SK-N-SH (cell line): ENCODE data around the gene PLPP6. TPM values are rescaled to one million over a fixed set of nuclear protein-coding genes. Genes with fewer than 3 reads are reported as not detected.

Source experiments
- CTCF ChIA-PET: fragments of 300-600, 350-600 bp; formaldehyde crosslinking; extraction: SDS; loops from one replicate; lab custom pipeline; 2021; lab: Yijun Ruan, JAX
- POLR2A ChIA-PET: fragments of 350-600 bp; sonication (Branson Sonifier 250); formaldehyde crosslinking; extraction: SDS; loops from one replicate; lab custom pipeline; 2020; ENCODE audit warnings: antibody characterized with exemption, inconsistent platforms; lab: Yijun Ruan, JAX
- DNase-seq: peaks from one replicate; pipeline ENCODE4 v3.0.0; 2012
- H2AFZ ChIP-seq: fragments of 200-600 bp; sonication (generic); 2 replicates; pipeline ENCODE4 v1.8.1; 2016; ENCODE audit warnings: antibody characterized with exemption, mild to moderate bottlenecking, low read depth
- H3F3A ChIP-seq: fragments of 200-600 bp; sonication (generic); replicated peaks from 2 replicates; pipeline ENCODE3; 2016; ENCODE audit warnings: antibody characterized with exemption, mild to moderate bottlenecking; ENCODE audit not compliant: insufficient read depth
- H3K27ac ChIP-seq, 2 experiments: fragments of 200-500 bp in 1 of 2; fragments of 200-600 bp in 1 of 2; sonication (Bioruptor generic) in 1 of 2; sonication (generic), shearing (Covaris generic) in 1 of 2; 2 replicates each; pipeline versions ENCODE4 v1.5.1 to v1.6.1; 2014 to 2016; ENCODE audit warnings: low read depth in 2 of 2, inconsistent platforms in 1 of 2, low read length in 1 of 2, mild to moderate bottlenecking in 1 of 2, mixed read lengths in 1 of 2
- H3K27me3 ChIP-seq: fragments of 200-600 bp; sonication (generic), shearing (Covaris generic); 2 replicates; pipeline ENCODE4 v1.6.1; 2016; ENCODE audit warnings: mixed run types; ENCODE audit not compliant: insufficient read depth
- H3K36me3 ChIP-seq, 2 experiments: fragments of 200-500 bp in 1 of 2; fragments of 200-600 bp in 1 of 2; sonication (Bioruptor generic) in 1 of 2; sonication (generic) in 1 of 2; replicated peaks in 1 of 2; 2 replicates each; pipeline versions ENCODE3 to v1.5.1; 2014 to 2016; ENCODE audit warnings: low read length in 1 of 2, mild to moderate bottlenecking in 1 of 2; ENCODE audit not compliant: insufficient read depth in 2 of 2, control insufficient read depth in 1 of 2
- H3K4me1 ChIP-seq, 2 experiments: fragments of 200-500 bp in 1 of 2; fragments of 200-600 bp in 1 of 2; sonication (Bioruptor generic) in 1 of 2; sonication (generic), shearing (Covaris generic) in 1 of 2; 2 replicates each; pipeline versions ENCODE4 v1.5.1 to v1.6.1; 2014 to 2016; ENCODE audit warnings: low read depth in 1 of 2, low read length in 1 of 2, mixed run types in 1 of 2; ENCODE audit not compliant: insufficient read depth in 2 of 2, control insufficient read depth in 1 of 2
- H3K4me2 ChIP-seq: fragments of 200-600 bp; sonication (generic), shearing (Covaris generic); 2 replicates; pipeline ENCODE4 v1.6.1; 2017; ENCODE audit warnings: mixed run types
- H3K4me3 ChIP-seq, 2 experiments: fragments of 200-500 bp in 1 of 2; fragments of 200-600 bp in 1 of 2; sonication (Bioruptor generic) in 1 of 2; sonication (generic), shearing (Covaris generic) in 1 of 2; 2 replicates each; pipeline versions ENCODE4 v1.5.1 to v1.8.1; 2014 to 2016; ENCODE audit warnings: low read depth in 2 of 2, inconsistent platforms in 1 of 2, low read length in 1 of 2, mild to moderate bottlenecking in 1 of 2, mixed read lengths in 1 of 2, moderate library complexity in 1 of 2
- H3K79me2 ChIP-seq: fragments of 200-600 bp; sonication (generic); 2 replicates; pipeline ENCODE4 v1.8.1; 2017; ENCODE audit warnings: mild to moderate bottlenecking; ENCODE audit not compliant: insufficient read depth
- H3K9ac ChIP-seq: fragments of 200-600 bp; sonication (generic); 2 replicates; pipeline ENCODE4 v1.6.1; 2017; ENCODE audit warnings: mixed run types
- H3K9me2 ChIP-seq: fragments of 200-600 bp; sonication (generic); 2 replicates; pipeline ENCODE4 v1.6.1; 2017; ENCODE audit warnings: mixed run types
- H3K9me3 ChIP-seq: fragments of 200-600 bp; sonication (generic); 2 replicates; pipeline ENCODE4 v1.6.1; 2017; ENCODE audit warnings: mixed run types, mild to moderate bottlenecking, moderate library complexity
- H4K20me1 ChIP-seq: fragments of 200-600 bp; sonication (generic); 2 replicates; pipeline ENCODE4 v1.6.1; 2017; ENCODE audit warnings: mild to moderate bottlenecking, mixed run types; ENCODE audit not compliant: insufficient read depth
- CHD2 ChIP-seq: fragments of 150-350 bp; IDR thresholded peaks from 2 replicates; pipeline ENCODE4 v1.6.1; 2018; ENCODE audit warnings: low read length; ENCODE audit not compliant: partially characterized antibody
- ELF1 ChIP-seq: IDR thresholded peaks from 2 replicates; pipeline ENCODE4 v1.4.0; 2012
- EP300 ChIP-seq, 2 experiments: IDR thresholded peaks; 2 replicates each; pipeline versions ENCODE4 v1.4.0 to v1.6.1; 2012; ENCODE audit warnings: borderline replicate concordance in 1 of 2, low read depth in 1 of 2, low read length in 1 of 2
- FOXJ3 ChIP-seq: sonication (generic); formaldehyde crosslinking; IDR thresholded peaks from 2 replicates; pipeline ENCODE4 v1.5.1; 2020; ENCODE audit warnings: mild to moderate bottlenecking, missing genetic modification reagents
- GABPA ChIP-seq: IDR thresholded peaks from 2 replicates; pipeline ENCODE4 v1.4.0; 2012; ENCODE audit warnings: low read depth, mild to moderate bottlenecking
- GATA2 ChIP-seq: sonication (generic); formaldehyde crosslinking; IDR thresholded peaks from 2 replicates; pipeline ENCODE4 v1.5.0; 2020; ENCODE audit warnings: mild to moderate bottlenecking, missing genetic modification reagents
- MXI1 ChIP-seq: IDR thresholded peaks from 2 replicates; pipeline ENCODE4 v1.6.1; 2012; ENCODE audit warnings: mild to moderate bottlenecking, low read depth, low read length, improper control_type of control experiment
- NFIC ChIP-seq: IDR thresholded peaks from 2 replicates; pipeline ENCODE4 v1.4.0; 2012; ENCODE audit warnings: borderline replicate concordance
- NRF1 ChIP-seq: IDR thresholded peaks from 2 replicates; pipeline ENCODE4 v1.6.1; 2012; ENCODE audit warnings: low read depth, mild to moderate bottlenecking, low read length
- POLR2AphosphoS5 ChIP-seq: IDR thresholded peaks from 2 replicates; pipeline ENCODE4 v1.6.1; 2012; ENCODE audit warnings: low read depth, low read length
- REST ChIP-seq: IDR thresholded peaks from 2 replicates; pipeline ENCODE4 v1.6.1; 2012; ENCODE audit warnings: mild to moderate bottlenecking, low read depth, low read length, moderate library complexity
- RFX5 ChIP-seq: IDR thresholded peaks from 2 replicates; pipeline ENCODE4 v1.6.1; 2012; ENCODE audit warnings: mild to moderate bottlenecking, improper control_type of control experiment, low read length
- SIN3A ChIP-seq: IDR thresholded peaks from 2 replicates; pipeline ENCODE4 v1.6.1; 2012; ENCODE audit warnings: low read depth, mild to moderate bottlenecking, low read length, moderate library complexity, borderline replicate concordance
- TAF1 ChIP-seq: IDR thresholded peaks from 2 replicates; pipeline ENCODE4 v1.6.1; 2012; ENCODE audit warnings: low read depth, mild to moderate bottlenecking, low read length, moderate library complexity, borderline replicate concordance
- TCF12 ChIP-seq: IDR thresholded peaks from 2 replicates; pipeline ENCODE4 v1.4.0; 2012
- polyA plus RNA-seq, 3 experiments: library from polyadenylated mRNA; depleted of rRNA; stranded (reverse); fragments of >200 nt; gene quantifications; 2 replicates each; pipeline ENCODE4 v1.2.3, GENCODE V29; 2012
- TF ChIP-seq, protein P1 (sequence below): IDR thresholded peaks from 2 replicates; pipeline ENCODE4 v1.4.0; 2012; ENCODE audit warnings: low read depth, borderline replicate concordance
- TF ChIP-seq, protein P2 (sequence below): IDR thresholded peaks from 2 replicates; pipeline ENCODE4 v1.4.0; 2012; ENCODE audit warnings: low read depth

The PLPP6 gene
- polyA plus RNA-seq, 1 of the 3 experiments (the other 2 are of a cell fraction), result 8.8 TPM

- TF ChIP-seq, protein P1, sequence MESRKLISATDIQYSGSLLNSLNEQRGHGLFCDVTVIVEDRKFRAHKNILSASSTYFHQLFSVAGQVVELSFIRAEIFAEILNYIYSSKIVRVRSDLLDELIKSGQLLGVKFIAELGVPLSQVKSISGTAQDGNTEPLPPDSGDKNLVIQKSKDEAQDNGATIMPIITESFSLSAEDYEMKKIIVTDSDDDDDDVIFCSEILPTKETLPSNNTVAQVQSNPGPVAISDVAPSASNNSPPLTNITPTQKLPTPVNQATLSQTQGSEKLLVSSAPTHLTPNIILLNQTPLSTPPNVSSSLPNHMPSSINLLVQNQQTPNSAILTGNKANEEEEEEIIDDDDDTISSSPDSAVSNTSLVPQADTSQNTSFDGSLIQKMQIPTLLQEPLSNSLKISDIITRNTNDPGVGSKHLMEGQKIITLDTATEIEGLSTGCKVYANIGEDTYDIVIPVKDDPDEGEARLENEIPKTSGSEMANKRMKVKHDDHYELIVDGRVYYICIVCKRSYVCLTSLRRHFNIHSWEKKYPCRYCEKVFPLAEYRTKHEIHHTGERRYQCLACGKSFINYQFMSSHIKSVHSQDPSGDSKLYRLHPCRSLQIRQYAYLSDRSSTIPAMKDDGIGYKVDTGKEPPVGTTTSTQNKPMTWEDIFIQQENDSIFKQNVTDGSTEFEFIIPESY, result no peak
- TF ChIP-seq RFX5 (no peak), REST (no peak), TCF12 (no peak), GATA2 (CRISPR knock-in tag) (no peak), MXI1 (no peak)
Observed at GRCh38 chr9:4668604-4669003, 6.5 kb downstream of the PLPP6 start (continued).

DNA sequence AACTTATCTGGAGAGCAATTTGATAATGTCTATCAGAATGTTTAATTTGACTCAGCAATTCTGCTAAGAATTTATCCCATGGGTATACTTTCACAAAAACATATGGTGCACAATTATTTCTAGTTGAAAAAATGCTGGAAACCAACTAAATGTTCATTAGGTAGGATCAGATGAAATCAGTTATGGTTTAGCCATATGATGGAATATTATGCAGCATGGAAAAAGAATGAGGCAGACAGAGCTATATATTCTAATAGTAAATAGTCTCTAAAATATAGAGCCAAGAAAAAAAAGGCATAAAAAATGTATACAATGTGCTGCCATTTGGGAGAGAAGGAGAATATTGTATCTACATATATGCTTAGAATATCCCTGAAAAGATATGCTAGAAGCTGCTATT lies 7.8 kb downstream of the PLPP6 start:
- ChIA-PET CTCF (interaction anchor here (1.1 kb wide), 1 partner anchor 93 kb away, joined by 3 read pairs; no protein-coding TSS in a partner anchor), POLR2A (no interaction called here)
- DNase-seq, result no peak
- no peak overlapping the region for H3K9ac ChIP-seq
- no peaks in the 10 kb centered on the region for H3K79me2 ChIP-seq
- no peak overlapping the region for H3K4me3 ChIP-seq
- peaks cover 0 to 11% of the 10 kb centered on the region in 2 experiments; a peak in 3 of 4 replicates for H3K4me1 ChIP-seq
- H3K27me3 ChIP-seq, result no peaks in the 10 kb centered on the region
- H3K27ac ChIP-seq, result no peak overlapping the region
- no peaks in the 10 kb centered on the region for H3K9me3 ChIP-seq
- H3K4me2 ChIP-seq, result no peak overlapping the region
- no peaks in the 10 kb centered on the region for H3K9me2 ChIP-seq
- H4K20me1 ChIP-seq, result no peaks in the 10 kb centered on the region
- no peaks in the 10 kb centered on the region for H3F3A ChIP-seq
- H2AFZ ChIP-seq, result no peak overlapping the region
- TF ChIP-seq, protein P2, sequence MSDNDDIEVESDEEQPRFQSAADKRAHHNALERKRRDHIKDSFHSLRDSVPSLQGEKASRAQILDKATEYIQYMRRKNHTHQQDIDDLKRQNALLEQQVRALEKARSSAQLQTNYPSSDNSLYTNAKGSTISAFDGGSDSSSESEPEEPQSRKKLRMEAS, result no peak
- TF ChIP-seq TCF12 (no peak), GABPA (no peak), TAF1 (no peak), NRF1 (no peak), ELF1 (no peak), SIN3A (no peak), EP300 (IDR thresholded peaks at IDR 0.05; ENCODE audit: borderline replicate concordance in 1 of 2, low read depth in 1 of 2, low read length in 1 of 2) (no peak), CHD2 (no peak), FOXJ3 (CRISPR knock-in tag) (no peak), POLR2AphosphoS5 (no peak), NFIC (no peak)
- no peaks in the 10 kb centered on the region for H3K36me3 ChIP-seq
